ENCODE data around the gene TCF3. TPM values are rescaled to one million over a fixed set of nuclear protein-coding genes. Genes with fewer than 3 reads are reported as not detected.

The TCF3 gene
- total RNA-seq, 1 donor from 2014 or later: 43.2 TPM

DNA sequence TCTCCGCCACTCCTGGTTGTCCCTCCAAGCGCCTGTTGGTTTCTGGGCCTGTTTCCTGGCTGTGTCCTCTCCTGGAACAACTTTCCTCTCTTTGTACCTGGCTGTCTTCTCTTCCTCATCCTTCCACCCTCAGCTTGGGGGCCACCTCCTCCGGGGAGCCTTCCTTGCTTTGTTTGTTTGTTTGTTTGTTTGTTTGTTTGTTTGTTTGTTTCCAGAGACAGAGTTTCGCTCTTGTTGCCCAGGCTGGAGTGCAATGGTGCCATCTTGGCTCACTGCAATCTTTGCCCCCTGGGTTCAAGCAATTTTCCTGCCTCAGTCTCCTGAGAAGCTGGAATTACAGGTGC, 6.6 kb upstream of the TCF3 start:
- TF ChIP-seq, protein P1, sequence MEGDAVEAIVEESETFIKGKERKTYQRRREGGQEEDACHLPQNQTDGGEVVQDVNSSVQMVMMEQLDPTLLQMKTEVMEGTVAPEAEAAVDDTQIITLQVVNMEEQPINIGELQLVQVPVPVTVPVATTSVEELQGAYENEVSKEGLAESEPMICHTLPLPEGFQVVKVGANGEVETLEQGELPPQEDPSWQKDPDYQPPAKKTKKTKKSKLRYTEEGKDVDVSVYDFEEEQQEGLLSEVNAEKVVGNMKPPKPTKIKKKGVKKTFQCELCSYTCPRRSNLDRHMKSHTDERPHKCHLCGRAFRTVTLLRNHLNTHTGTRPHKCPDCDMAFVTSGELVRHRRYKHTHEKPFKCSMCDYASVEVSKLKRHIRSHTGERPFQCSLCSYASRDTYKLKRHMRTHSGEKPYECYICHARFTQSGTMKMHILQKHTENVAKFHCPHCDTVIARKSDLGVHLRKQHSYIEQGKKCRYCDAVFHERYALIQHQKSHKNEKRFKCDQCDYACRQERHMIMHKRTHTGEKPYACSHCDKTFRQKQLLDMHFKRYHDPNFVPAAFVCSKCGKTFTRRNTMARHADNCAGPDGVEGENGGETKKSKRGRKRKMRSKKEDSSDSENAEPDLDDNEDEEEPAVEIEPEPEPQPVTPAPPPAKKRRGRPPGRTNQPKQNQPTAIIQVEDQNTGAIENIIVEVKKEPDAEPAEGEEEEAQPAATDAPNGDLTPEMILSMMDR (IDR thresholded peaks at IDR 0.05): no peak

DNA sequence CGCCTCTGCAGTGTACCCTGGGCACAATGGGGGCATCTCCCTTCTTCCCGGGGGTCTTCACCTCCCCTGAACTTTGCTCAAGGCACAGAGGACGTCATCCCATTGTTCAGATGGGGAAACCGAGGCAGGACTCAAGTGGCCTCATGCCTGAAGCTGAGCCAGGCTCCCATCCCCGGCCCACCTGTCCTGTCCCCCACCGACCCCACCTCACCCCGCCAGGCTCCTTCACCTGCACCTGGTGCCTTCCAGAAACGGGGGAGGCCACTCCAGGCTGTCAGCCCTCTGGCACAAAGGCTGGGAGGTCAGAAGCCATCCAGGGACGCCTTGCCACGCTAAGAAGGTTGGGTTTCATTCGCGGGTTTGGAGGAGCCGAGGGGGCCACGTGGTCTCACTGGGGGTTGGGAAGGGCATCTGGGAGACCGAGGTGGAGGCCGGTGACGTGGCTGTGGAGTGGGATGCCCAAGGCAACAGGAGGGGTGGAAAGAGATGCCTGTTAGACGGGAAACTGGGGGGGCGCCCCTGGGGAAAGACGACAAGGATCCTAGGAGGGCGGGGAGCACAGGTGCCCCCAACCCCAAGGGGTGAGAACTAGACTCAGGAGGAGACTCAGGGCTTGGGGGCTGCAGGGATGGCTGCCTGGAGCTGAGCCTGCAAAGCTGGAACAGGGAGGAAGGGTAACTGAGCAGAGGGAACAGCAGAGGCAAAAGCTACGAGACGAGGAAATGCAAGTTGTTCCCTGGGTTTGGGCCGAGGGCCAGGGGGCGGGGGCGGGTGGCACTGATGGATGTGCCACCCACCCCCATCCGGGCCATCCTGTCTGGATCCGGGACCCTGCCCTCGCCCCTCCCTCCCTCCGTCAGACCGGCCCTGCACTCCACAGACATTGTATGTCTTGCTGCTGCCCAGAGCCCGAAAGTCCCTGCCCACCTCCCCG, 6.0 kb upstream of the TCF3 start:
- ATAC-seq: no peak

More for the DNA sequence above, 6.6 kb upstream of the TCF3 start:
- intact Hi-C loops (cut with DNase I): no loop called here
- H3K4me1 ChIP-seq: no peaks in the 10 kb centered on the region
- no peaks in the 10 kb centered on the region for H3K36me3 ChIP-seq
- no peak for DNase-seq
- H3K9me3 ChIP-seq: no peaks in the 10 kb centered on the region
- no peak overlapping the region for H3K4me3 ChIP-seq
- no peaks in the 10 kb centered on the region for H3K27me3 ChIP-seq
- no peak for ATAC-seq
- no peak overlapping the region for H3K27ac ChIP-seq

DNA sequence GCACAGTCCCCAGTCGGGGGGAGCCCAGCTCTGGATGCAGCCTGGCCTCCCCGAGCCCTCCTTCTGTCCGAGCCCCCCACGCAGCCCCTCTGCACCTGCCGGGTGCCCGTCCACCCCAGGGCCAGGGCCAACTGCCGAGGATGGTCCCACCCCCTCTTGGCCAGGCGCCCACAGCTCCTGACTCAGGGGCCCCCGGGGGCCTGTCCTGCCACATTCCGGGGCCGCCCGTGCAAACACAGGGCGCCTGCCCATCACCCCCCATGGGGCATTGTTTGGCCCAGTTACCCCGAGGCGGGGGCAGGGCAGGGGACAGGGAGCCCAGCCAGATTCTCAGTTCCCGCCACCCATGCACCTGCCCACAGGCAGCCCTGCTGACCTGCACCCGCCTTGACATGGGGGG, 5.3 kb upstream of the TCF3 start:
- DNase-seq (peak; percentile 74), ATAC-seq (no peak)
- Histone ChIP-seq H3K27ac (no peak overlapping the region), H3K4me3 (no peak overlapping the region), H3K9me3 (no peaks in the 10 kb centered on the region), H3K36me3 (no peaks in the 10 kb centered on the region), H3K4me1 (no peaks in the 10 kb centered on the region), H3K27me3 (no peaks in the 10 kb centered on the region)
- intact Hi-C loops (cut with DNase I): no loop called here
- TF ChIP-seq, protein P1 (IDR thresholded peaks at IDR 0.05): no peak

More for the DNA sequence above, 6.0 kb upstream of the TCF3 start:
- TF ChIP-seq, protein P1 (IDR thresholded peaks at IDR 0.05): no peak
- no peaks in the 10 kb centered on the region for H3K4me1 ChIP-seq
- intact Hi-C loops (cut with DNase I): no loop called here
- H3K27ac ChIP-seq: no peak overlapping the region
- no peak for DNase-seq
- H3K27me3 ChIP-seq: no peaks in the 10 kb centered on the region
- no peaks in the 10 kb centered on the region for H3K9me3 ChIP-seq
- H3K4me3 ChIP-seq: no peak overlapping the region
- H3K36me3 ChIP-seq: no peaks in the 10 kb centered on the region

DNA sequence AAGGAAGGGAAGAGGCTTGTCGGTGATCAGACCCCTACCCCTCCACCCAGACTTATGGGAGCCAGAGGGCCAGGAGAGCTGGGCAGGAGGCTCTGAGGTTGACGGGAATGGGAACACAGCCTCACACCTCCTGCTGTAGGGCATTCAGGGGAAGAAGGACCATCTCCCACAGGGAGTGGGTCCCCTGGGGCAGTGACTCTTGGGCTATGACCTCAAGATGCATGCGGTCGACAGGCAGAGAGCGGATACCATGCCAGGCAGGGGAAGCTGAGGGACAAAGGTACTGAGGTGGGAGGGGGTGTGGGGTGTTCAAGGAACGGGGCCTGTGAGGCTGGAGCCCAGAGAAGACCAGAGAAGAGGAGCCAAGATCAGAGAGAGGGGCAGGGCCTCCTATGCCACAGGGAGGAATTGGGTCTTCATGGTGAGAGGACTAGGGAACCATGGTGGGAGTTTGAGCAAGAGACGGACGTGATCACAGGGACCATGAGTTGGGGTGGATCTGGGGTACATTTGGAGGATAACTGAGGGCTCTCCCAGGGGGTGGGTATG, 4.6 kb upstream of the TCF3 start:
- intact Hi-C loops (cut with DNase I): no loop called here
- H3K27ac ChIP-seq: no peak overlapping the region
- TF ChIP-seq, protein P1 (IDR thresholded peaks at IDR 0.05): no peak
- H3K27me3 ChIP-seq: no peaks in the 10 kb centered on the region
- H3K4me3 ChIP-seq: no peak overlapping the region
- DNase-seq (no peak), ATAC-seq (no peak)
- H3K9me3 ChIP-seq: no peaks in the 10 kb centered on the region
- no peaks in the 10 kb centered on the region for H3K36me3 ChIP-seq
- H3K4me1 ChIP-seq: no peaks in the 10 kb centered on the region

DNA sequence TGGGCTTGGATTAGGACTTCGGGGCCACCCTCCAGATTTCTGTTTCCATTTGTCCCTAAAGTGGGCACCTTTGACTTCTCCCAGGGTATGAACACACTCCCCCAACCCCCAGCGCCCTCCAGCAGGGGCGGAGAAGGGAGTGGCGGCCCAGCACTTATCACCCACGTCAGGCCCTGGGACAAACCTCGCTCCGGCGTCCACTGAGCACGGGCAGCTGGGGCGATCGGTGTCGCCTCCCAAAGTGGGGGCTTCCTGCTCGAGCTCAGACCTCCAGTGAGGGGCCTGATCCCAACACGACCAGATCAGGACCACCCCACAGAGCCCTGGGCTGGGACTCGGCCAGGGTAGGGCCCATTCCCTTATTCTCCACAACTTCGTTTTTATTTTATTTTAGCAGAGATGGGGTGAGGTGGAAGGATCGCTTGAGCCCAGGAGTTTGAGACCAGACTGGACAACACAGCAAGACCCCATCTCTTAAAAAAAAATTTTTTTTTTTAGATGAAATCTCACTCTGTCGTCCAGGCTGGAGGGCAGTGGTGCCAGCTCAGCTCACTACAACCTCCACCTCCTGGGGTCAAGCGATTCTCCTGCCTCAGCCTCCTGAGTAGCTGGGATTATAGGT, 3.7 kb upstream of the TCF3 start:
- DNase-seq: no peak
- Histone ChIP-seq H3K27ac (no peak overlapping the region), H3K27me3 (no peaks in the 10 kb centered on the region), H3K4me1 (peaks cover 2% of the 10 kb centered on the region), H3K4me3 (no peak overlapping the region), H3K36me3 (no peaks in the 10 kb centered on the region), H3K9me3 (no peaks in the 10 kb centered on the region)
- TF ChIP-seq, protein P1 (IDR thresholded peaks at IDR 0.05): no peak
- ATAC-seq: no peak
- intact Hi-C loops (cut with DNase I): no loop called here
